ENCODE results near the gene ALKBH3.

DNA sequence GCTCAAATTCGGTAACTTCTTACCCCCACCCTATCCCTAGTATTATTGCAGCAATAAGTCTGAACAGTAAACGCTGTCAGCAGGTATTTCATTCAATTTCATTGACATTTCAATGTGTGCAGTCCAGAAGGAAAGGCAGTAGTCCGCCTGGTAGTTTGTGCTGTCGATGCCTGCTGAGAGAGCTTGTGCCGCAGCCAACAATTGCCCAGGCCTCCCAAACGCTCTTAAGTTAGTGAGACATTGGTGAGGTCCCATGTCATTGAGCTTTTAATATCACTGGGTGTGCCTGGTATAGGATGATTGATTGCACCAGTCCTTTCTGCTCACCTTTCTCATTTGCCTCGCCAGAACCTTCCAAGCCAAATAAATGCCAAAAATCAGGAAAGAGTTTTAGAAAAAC lies 28.1 kb downstream of the ALKBH3 start:
- no peak for TF ChIP-seq SUZ12 (IDR thresholded peaks at IDR 0.05; ENCODE audit: low read depth, low read length)
- no peak for TF ChIP-seq U2AF2 (IDR thresholded peaks at IDR 0.05; ENCODE audit: low read depth, low read length)
- TF ChIP-seq CTCF (CRISPR knock-in tag; IDR thresholded peaks at IDR 0.05), result no peak
- TF ChIP-seq ZNF646 (CRISPR knock-in tag; IDR thresholded peaks at IDR 0.05), result no peak
- TF ChIP-seq ZNF530 (CRISPR knock-in tag; IDR thresholded peaks at IDR 0.05; ENCODE audit: low read depth), result no peak
